ENCODE results near the gene ARHGEF28.

Gene ARHGEF28

DNA sequence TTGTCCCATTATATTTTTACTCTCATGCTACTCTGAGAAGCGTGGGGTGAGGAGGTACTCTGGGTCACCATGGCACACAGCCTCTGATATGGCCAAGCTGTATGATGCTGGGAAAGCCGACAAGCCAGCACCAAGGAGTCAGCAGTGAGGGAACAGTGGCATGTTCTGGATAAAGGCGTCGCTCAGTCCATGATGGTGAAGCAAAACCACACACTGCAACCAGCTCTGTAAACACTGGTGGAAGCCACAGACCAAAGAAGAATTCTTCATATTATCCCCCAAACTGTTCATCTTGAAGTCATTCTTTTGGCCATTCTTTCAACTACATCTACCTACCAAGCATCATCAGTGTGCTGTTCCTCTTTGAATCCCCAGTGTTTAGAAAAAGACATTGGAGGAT, 264.6 kb downstream of the ARHGEF28 start:
- TF ChIP-seq, protein P1, sequence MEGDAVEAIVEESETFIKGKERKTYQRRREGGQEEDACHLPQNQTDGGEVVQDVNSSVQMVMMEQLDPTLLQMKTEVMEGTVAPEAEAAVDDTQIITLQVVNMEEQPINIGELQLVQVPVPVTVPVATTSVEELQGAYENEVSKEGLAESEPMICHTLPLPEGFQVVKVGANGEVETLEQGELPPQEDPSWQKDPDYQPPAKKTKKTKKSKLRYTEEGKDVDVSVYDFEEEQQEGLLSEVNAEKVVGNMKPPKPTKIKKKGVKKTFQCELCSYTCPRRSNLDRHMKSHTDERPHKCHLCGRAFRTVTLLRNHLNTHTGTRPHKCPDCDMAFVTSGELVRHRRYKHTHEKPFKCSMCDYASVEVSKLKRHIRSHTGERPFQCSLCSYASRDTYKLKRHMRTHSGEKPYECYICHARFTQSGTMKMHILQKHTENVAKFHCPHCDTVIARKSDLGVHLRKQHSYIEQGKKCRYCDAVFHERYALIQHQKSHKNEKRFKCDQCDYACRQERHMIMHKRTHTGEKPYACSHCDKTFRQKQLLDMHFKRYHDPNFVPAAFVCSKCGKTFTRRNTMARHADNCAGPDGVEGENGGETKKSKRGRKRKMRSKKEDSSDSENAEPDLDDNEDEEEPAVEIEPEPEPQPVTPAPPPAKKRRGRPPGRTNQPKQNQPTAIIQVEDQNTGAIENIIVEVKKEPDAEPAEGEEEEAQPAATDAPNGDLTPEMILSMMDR (IDR thresholded peaks at IDR 0.05; ENCODE audit: low read depth, low read length), result no peak
- Histone ChIP-seq H3K27me3 (no peaks in the 10 kb centered on the region), H3K4me3 (ENCODE audit: low read depth, low read length) (no peak overlapping the region), H3K36me3 (peaks cover 71% of the 10 kb centered on the region), H3K9me3 (no peaks in the 10 kb centered on the region), H3K4me1 (no peaks in the 10 kb centered on the region)
- DNase-seq, result no peak

DNA sequence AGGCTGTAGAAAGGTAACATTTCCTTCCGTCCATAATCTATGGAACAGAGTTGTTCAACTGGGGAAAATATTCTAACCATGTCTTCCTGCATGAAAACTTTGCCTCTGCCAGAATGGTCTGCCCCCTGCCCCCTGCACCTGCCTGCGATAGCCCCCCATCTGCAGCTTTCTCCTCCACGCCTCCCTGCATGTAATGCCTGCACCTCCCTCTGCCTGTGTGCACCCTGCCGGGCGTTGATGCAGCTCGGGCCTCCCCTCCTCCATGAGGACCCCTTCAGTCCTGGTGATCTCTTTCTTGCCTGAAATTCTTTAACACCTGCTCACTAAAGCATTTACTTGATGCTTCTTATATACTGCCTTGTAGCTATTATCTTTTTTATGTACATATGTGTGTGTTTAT, 266.2 kb downstream of the ARHGEF28 start:
- peaks cover 58% of the 10 kb centered on the region for H3K36me3 ChIP-seq
- no peak for DNase-seq
- H3K27me3 ChIP-seq, result no peaks in the 10 kb centered on the region
- no peaks in the 10 kb centered on the region for H3K9me3 ChIP-seq
- TF ChIP-seq, protein P1 (IDR thresholded peaks at IDR 0.05; ENCODE audit: low read depth, low read length), result no peak
- no peak overlapping the region for H3K4me3 ChIP-seq (ENCODE audit: low read depth, low read length)
- no peaks in the 10 kb centered on the region for H3K4me1 ChIP-seq

DNA sequence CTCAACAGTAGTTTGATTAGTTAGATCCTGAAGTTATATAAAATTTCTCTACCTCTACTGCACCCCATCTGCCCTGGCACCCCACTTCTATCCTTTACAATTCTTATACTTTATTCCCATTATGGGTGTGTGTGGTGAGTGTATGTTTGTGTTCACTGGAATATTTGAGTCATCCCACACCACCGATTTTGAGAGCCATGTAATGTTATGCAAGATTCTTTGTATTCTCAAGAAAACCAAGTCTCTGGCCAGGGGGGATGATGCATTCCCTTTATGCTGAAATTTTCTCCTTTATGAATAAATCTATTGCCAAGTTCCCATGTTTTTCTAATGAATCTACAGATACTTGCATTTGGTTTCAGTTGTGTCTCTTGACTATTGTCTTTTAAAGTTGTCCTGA, 266.8 kb downstream of the ARHGEF28 start:
- Histone ChIP-seq H3K4me1 (no peaks in the 10 kb centered on the region), H3K27me3 (no peaks in the 10 kb centered on the region), H3K9me3 (no peaks in the 10 kb centered on the region), H3K4me3 (ENCODE audit: low read depth, low read length) (no peak overlapping the region), H3K36me3 (peaks cover 53% of the 10 kb centered on the region)
- no peak for DNase-seq
- TF ChIP-seq, protein P1 (IDR thresholded peaks at IDR 0.05; ENCODE audit: low read depth, low read length), result no peak

DNA sequence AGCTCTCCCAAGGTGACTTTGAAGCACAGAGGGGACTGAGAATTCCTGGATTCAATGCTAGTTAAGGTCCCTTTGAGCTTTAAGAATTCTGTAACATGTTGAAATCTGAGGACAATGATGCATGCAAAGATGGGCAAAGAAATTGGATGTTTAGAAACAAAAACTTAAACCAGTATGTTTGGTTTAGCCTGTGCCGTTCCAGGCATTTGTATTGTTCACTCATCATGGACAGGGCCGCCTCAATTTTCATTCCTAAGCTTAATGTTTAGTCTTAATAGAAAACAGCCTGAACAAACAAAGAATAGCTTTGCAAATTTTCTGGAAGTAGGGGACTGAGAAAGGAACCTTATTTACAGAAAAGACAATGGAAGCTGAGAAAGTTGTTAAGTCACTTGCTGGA, 267.8 kb downstream of the ARHGEF28 start:
- DNase-seq, result no peak
- TF ChIP-seq, protein P1 (IDR thresholded peaks at IDR 0.05; ENCODE audit: low read depth, low read length), result no peak
- Histone ChIP-seq H3K27me3 (no peaks in the 10 kb centered on the region), H3K9me3 (no peaks in the 10 kb centered on the region), H3K4me1 (peaks cover 3% of the 10 kb centered on the region; the same call in 1 of the 2 replicates), H3K36me3 (peaks cover 53% of the 10 kb centered on the region), H3K4me3 (ENCODE audit: low read depth, low read length) (no peak overlapping the region)

DNA sequence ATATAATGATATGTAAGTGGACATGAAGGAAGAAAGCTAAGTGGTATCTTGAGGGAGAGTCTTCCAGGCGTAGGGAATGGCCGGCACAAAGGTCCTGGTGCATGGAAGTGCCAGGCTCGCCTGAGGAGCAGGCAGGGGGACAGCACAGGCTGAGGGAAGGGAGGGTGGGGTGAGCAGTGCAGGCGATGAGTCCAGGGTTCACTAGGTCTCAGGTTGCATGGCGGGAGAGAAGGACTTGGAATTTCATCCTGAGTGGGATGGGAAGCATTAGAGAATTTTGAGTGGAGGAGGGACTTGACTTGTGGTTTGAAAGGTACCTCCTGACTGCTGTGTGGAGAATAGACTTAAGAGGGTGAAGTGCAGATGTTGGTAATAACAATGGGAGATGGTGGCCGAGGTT, 268.9 kb downstream of the ARHGEF28 start:
- peaks cover 56% of the 10 kb centered on the region for H3K36me3 ChIP-seq
- DNase-seq, result no peak
- peaks cover 3% of the 10 kb centered on the region; the same call in 1 of the 2 replicates for H3K4me1 ChIP-seq
- no peak overlapping the region for H3K4me3 ChIP-seq (ENCODE audit: low read depth, low read length)
- TF ChIP-seq, protein P1 (IDR thresholded peaks at IDR 0.05; ENCODE audit: low read depth, low read length), result no peak
- H3K27me3 ChIP-seq, result no peaks in the 10 kb centered on the region
- no peaks in the 10 kb centered on the region for H3K9me3 ChIP-seq

DNA sequence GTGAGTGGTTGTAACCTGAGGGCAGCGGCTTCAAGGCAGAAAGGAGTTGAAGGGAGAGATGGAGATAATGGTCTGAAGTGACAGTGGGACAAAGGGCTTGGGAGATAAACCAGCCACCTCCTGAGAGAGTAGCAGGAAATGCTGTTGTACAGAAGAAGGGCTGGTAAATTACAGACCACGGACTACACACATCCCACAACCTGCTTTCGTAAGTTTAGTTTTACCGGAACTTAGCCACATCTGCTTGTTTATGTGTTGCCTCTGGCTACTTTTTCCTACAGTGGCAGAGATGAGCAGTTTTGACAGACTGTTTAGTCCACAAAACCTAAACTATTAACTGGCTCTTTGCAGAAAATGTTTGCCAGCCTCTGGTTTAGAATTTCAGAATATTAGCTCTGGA, 269.5 kb downstream of the ARHGEF28 start:
- Histone ChIP-seq H3K9me3 (no peaks in the 10 kb centered on the region), H3K4me3 (ENCODE audit: low read depth, low read length) (no peak overlapping the region), H3K4me1 (peaks cover 3% of the 10 kb centered on the region; the same call in 1 of the 2 replicates), H3K36me3 (peaks cover 51% of the 10 kb centered on the region), H3K27me3 (no peaks in the 10 kb centered on the region)
- no peak for DNase-seq
- TF ChIP-seq, protein P1 (IDR thresholded peaks at IDR 0.05; ENCODE audit: low read depth, low read length), result no peak

Measured in BE2C (cell line).